Measurements from ENCODE around the gene SIKE1. TPM values are rescaled to one million over a fixed set of nuclear protein-coding genes. Genes with fewer than 3 reads are reported as not detected.
"Not testable (repeated sequence)": the region's sequence is repeated elsewhere in the genome, so short reads cannot be mapped to it uniquely, and the experiment has no call there.

The SIKE1 gene
- polyA plus RNA-seq, 1 donor (not counting 4 experiments of a cell fraction or from before 2014, with no cell fraction given): 40.3 TPM

DNA sequence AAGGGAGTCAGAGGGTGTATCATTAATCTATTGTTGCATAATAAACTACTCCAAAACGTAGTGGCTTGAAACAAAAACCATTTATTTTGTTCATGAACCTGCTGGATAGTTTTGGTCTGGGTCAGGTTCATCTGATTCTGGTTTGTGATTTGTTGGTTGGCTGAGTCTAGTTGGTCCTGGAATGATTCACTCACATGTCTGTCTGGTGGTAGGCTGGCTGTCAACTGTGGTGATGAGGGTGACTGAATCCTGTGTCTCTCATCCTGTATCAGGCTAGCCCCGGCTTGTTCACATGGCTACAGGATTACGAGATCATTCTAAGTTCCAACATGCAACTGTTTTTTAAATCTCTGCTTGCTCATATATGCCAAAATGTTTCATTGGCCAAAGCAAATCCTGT, 22.5 kb upstream of the SIKE1 start:
- no peaks in the 10 kb centered on the region for H3K27me3 ChIP-seq (ENCODE audit: control insufficient read depth, extremely low read depth, insufficient read depth, low read length)
- H3K27ac ChIP-seq (ENCODE audit: control insufficient read depth, insufficient read depth, low read length): peak overlapping the region; percentile 76
- H3K4me3 ChIP-seq (ENCODE audit: control insufficient read depth in 2 of 3, extremely low read depth in 1 of 3, insufficient read depth in 2 of 3, low read depth in 1 of 3, low read length in 3 of 3): no peak overlapping the region
- dilution Hi-C loops (cut with MboI; ENCODE audit: extremely low pct_ligation_motif_present, low sequenced_read_pairs): no loop called here
- no peaks in the 10 kb centered on the region for H4K20me1 ChIP-seq (ENCODE audit: control insufficient read depth, extremely low read depth, insufficient read depth, low read length)
- no peak overlapping the region for H2AFZ ChIP-seq (ENCODE audit: control insufficient read depth, low read length)
- H3K9ac ChIP-seq (ENCODE audit: control insufficient read depth, extremely low read depth, insufficient read depth, low read length): no peak overlapping the region
- DNase-seq (ENCODE audit: low read depth, low spot score): peak; percentile 88
- peak overlapping the region; percentile 42 for H3K4me2 ChIP-seq (ENCODE audit: control insufficient read depth, extremely low read depth, insufficient read depth, low read depth, low read length)
- H3K79me2 ChIP-seq (ENCODE audit: control insufficient read depth, insufficient read depth, low read length): no peaks in the 10 kb centered on the region
- no peaks in the 10 kb centered on the region for H3K9me3 ChIP-seq (ENCODE audit: control insufficient read depth, low read depth, low read length)
- H3K4me1 ChIP-seq (ENCODE audit: control insufficient read depth, extremely low read depth, insufficient read depth, low read length): peaks cover 10% of the 10 kb centered on the region
- TF ChIP-seq, protein P1, sequence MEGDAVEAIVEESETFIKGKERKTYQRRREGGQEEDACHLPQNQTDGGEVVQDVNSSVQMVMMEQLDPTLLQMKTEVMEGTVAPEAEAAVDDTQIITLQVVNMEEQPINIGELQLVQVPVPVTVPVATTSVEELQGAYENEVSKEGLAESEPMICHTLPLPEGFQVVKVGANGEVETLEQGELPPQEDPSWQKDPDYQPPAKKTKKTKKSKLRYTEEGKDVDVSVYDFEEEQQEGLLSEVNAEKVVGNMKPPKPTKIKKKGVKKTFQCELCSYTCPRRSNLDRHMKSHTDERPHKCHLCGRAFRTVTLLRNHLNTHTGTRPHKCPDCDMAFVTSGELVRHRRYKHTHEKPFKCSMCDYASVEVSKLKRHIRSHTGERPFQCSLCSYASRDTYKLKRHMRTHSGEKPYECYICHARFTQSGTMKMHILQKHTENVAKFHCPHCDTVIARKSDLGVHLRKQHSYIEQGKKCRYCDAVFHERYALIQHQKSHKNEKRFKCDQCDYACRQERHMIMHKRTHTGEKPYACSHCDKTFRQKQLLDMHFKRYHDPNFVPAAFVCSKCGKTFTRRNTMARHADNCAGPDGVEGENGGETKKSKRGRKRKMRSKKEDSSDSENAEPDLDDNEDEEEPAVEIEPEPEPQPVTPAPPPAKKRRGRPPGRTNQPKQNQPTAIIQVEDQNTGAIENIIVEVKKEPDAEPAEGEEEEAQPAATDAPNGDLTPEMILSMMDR (optimal IDR thresholded peaks at IDR 0.05 in 1 of 3, IDR thresholded peaks at IDR 0.05 in 1 of 3, conservative IDR thresholded peaks at IDR 0.05 in 1 of 3; ENCODE audit: extremely low read depth in 1 of 3, insufficient read depth in 2 of 3, low read length in 3 of 3): no peak
- no peak for TF ChIP-seq EZH2 (IDR thresholded peaks at IDR 0.05; ENCODE audit: low read length)
- H3K9me1 ChIP-seq (ENCODE audit: control insufficient read depth, extremely low read depth, insufficient read depth, low read length): no peaks in the 10 kb centered on the region
- peak; percentile 99 for FAIRE-seq
- no peaks in the 10 kb centered on the region for H3K36me3 ChIP-seq (ENCODE audit: control insufficient read depth in 2 of 2, extremely low read depth in 1 of 2, insufficient read depth in 2 of 2, low read length in 2 of 2)

DNA sequence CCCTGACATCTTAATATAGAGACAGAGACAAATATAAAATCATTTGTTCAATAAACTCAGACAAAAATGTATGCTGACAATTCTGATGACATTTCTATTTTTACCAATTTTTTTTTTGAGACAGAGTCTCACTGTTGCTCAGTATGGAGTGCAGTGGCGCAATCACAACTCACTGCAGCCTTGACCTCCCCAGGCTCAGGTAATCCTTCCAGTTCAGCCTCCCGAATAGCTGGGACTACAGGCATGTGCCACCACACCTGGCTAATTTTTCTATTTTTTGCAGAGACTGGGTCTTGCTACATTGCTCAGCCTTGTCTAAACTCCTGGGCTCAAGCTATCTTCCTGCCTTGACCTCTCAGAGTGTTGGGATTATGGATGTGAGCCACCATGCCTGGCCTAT, 13.6 kb upstream of the SIKE1 start:
- Histone ChIP-seq H3K9me3 (ENCODE audit: control insufficient read depth, low read depth, low read length) (no peaks in the 10 kb centered on the region), H3K79me2 (ENCODE audit: control insufficient read depth, insufficient read depth, low read length) (no peaks in the 10 kb centered on the region), H3K27ac (ENCODE audit: control insufficient read depth, insufficient read depth, low read length) (no peak overlapping the region), H3K9ac (ENCODE audit: control insufficient read depth, extremely low read depth, insufficient read depth, low read length) (no peak overlapping the region), H3K4me1 (ENCODE audit: control insufficient read depth, extremely low read depth, insufficient read depth, low read length) (no peaks in the 10 kb centered on the region), H3K4me2 (ENCODE audit: control insufficient read depth, extremely low read depth, insufficient read depth, low read depth, low read length) (no peak overlapping the region), H3K4me3 (ENCODE audit: control insufficient read depth in 2 of 3, extremely low read depth in 1 of 3, insufficient read depth in 2 of 3, low read depth in 1 of 3, low read length in 3 of 3) (no peak overlapping the region), H3K27me3 (ENCODE audit: control insufficient read depth, extremely low read depth, insufficient read depth, low read length) (no peaks in the 10 kb centered on the region), H4K20me1 (ENCODE audit: control insufficient read depth, extremely low read depth, insufficient read depth, low read length) (no peaks in the 10 kb centered on the region), H3K9me1 (ENCODE audit: control insufficient read depth, extremely low read depth, insufficient read depth, low read length) (no peaks in the 10 kb centered on the region), H2AFZ (ENCODE audit: control insufficient read depth, low read length) (no peak overlapping the region), H3K36me3 (ENCODE audit: control insufficient read depth in 2 of 2, extremely low read depth in 1 of 2, insufficient read depth in 2 of 2, low read length in 2 of 2) (no peaks in the 10 kb centered on the region)
- DNase-seq (ENCODE audit: low read depth, low spot score) (no peak), FAIRE-seq (no peak)
- TF ChIP-seq, protein P1 (optimal IDR thresholded peaks at IDR 0.05 in 1 of 3, IDR thresholded peaks at IDR 0.05 in 1 of 3, conservative IDR thresholded peaks at IDR 0.05 in 1 of 3; ENCODE audit: extremely low read depth in 1 of 3, insufficient read depth in 2 of 3, low read length in 3 of 3): no peak
- TF ChIP-seq EZH2 (IDR thresholded peaks at IDR 0.05; ENCODE audit: low read length): no peak
- dilution Hi-C loops (cut with MboI; ENCODE audit: extremely low pct_ligation_motif_present, low sequenced_read_pairs): no loop called here

DNA sequence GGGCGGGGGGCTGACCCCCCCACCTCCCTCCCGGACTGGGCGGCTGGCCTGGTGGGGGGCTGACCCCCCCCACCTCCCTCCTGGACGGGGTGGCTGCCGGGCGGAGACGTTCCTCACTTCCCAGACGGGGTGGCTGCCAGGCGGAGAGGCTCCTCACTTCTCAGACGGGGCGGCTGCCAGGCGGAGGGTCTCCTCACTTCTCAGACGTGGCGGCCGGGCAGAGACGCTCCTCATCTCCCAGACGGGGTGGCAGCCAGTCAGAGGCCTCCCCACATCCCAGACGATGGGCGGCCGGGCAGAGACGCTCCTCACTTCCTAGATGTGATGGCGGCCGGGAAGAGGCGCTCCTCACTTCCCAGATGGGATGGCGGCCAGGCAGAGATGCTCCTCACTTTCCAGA, 10.1 kb upstream of the SIKE1 start:
- not testable (repeated sequence) for FAIRE-seq; H3K9me1 ChIP-seq (ENCODE audit: control insufficient read depth, extremely low read depth, insufficient read depth, low read length)

DNA sequence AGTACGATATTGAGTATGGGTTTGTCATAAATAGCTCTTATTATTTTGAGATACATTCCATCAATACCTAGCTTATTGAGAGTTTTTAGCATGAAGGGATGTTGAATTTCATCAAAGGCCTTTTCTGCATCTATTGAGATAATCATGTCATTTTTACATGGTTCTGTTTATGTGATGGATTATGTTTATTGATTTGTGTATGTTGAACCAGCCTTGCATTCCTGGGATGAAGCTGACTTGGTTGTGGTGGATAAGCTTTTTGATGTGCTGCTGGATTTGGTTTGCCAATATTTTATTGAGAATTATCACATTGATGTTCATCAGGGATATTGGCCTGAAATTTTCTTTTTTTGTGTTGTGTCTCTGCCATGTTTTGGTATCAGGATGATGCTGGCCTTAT, 6.0 kb upstream of the SIKE1 start:
- FAIRE-seq; dilution Hi-C loops (cut with MboI; ENCODE audit: extremely low pct_ligation_motif_present, low sequenced_read_pairs): not testable (repeated sequence)

More for the DNA sequence above, 10.1 kb upstream of the SIKE1 start:
- H3K4me1 ChIP-seq (ENCODE audit: control insufficient read depth, extremely low read depth, insufficient read depth, low read length); H3K27ac ChIP-seq (ENCODE audit: control insufficient read depth, insufficient read depth, low read length); H3K79me2 ChIP-seq (ENCODE audit: control insufficient read depth, insufficient read depth, low read length); H3K9ac ChIP-seq (ENCODE audit: control insufficient read depth, extremely low read depth, insufficient read depth, low read length); H3K4me3 ChIP-seq (ENCODE audit: control insufficient read depth in 2 of 3, extremely low read depth in 1 of 3, insufficient read depth in 2 of 3, low read depth in 1 of 3, low read length in 3 of 3); H3K27me3 ChIP-seq (ENCODE audit: control insufficient read depth, extremely low read depth, insufficient read depth, low read length); H2AFZ ChIP-seq (ENCODE audit: control insufficient read depth, low read length); DNase-seq (ENCODE audit: low read depth, low spot score); H3K4me2 ChIP-seq (ENCODE audit: control insufficient read depth, extremely low read depth, insufficient read depth, low read depth, low read length); H3K9me3 ChIP-seq (ENCODE audit: control insufficient read depth, low read depth, low read length); dilution Hi-C loops (cut with MboI; ENCODE audit: extremely low pct_ligation_motif_present, low sequenced_read_pairs); H3K36me3 ChIP-seq (ENCODE audit: control insufficient read depth in 2 of 2, extremely low read depth in 1 of 2, insufficient read depth in 2 of 2, low read length in 2 of 2); H4K20me1 ChIP-seq (ENCODE audit: control insufficient read depth, extremely low read depth, insufficient read depth, low read length): not testable (repeated sequence)

More for the DNA sequence above, 6.0 kb upstream of the SIKE1 start:
- not testable (repeated sequence) for H3K27ac ChIP-seq (ENCODE audit: control insufficient read depth, insufficient read depth, low read length); H3K4me3 ChIP-seq (ENCODE audit: control insufficient read depth in 2 of 3, extremely low read depth in 1 of 3, insufficient read depth in 2 of 3, low read depth in 1 of 3, low read length in 3 of 3); H3K9me1 ChIP-seq (ENCODE audit: control insufficient read depth, extremely low read depth, insufficient read depth, low read length); H3K9me3 ChIP-seq (ENCODE audit: control insufficient read depth, low read depth, low read length); H2AFZ ChIP-seq (ENCODE audit: control insufficient read depth, low read length); H3K79me2 ChIP-seq (ENCODE audit: control insufficient read depth, insufficient read depth, low read length); H3K27me3 ChIP-seq (ENCODE audit: control insufficient read depth, extremely low read depth, insufficient read depth, low read length); H4K20me1 ChIP-seq (ENCODE audit: control insufficient read depth, extremely low read depth, insufficient read depth, low read length); H3K36me3 ChIP-seq (ENCODE audit: control insufficient read depth in 2 of 2, extremely low read depth in 1 of 2, insufficient read depth in 2 of 2, low read length in 2 of 2); H3K9ac ChIP-seq (ENCODE audit: control insufficient read depth, extremely low read depth, insufficient read depth, low read length); H3K4me1 ChIP-seq (ENCODE audit: control insufficient read depth, extremely low read depth, insufficient read depth, low read length); H3K4me2 ChIP-seq (ENCODE audit: control insufficient read depth, extremely low read depth, insufficient read depth, low read depth, low read length); DNase-seq (ENCODE audit: low read depth, low spot score)

Measured in keratinocyte (primary cell).